ENCODE measurements around the gene ARSG. TPM values are rescaled to one million over a fixed set of nuclear protein-coding genes. Genes with fewer than 3 reads are reported as not detected.

Gene ARSG
- total and polyA plus RNA-seq, 4 experiments from 2014 or later = 10.4 to 19.1 (median 13.1) TPM

- Mint-ChIP-seq H3K4me1 (peaks cover 7 to 31% (median 19%) of the 10 kb centered on the region in 4 donors), H3K36me3 (peaks cover 15 to 18% of the 10 kb centered on the region in 2 donors), H3K4me3 (no peak overlapping the region), H3K9me3 (no peaks in the 10 kb centered on the region), H3K27me3 (no peaks in the 10 kb centered on the region), H3K27ac (no peak overlapping the region)
- H3K27me3 ChIP-seq (ENCODE audit: insufficient read depth, low read length) = no peaks in the 10 kb centered on the region
- no peak overlapping the region for H3K27ac ChIP-seq (ENCODE audit: low read depth, low read length)
- intact Hi-C loops (cut with micrococcal nuclease) = no loop called here
- no peak overlapping the region for H3K4me3 ChIP-seq (ENCODE audit: low read length in 2 of 2)
- H3K9me3 ChIP-seq (ENCODE audit: control insufficient read depth in 1 of 2, low read length in 2 of 2) = no peaks in the 10 kb centered on the region
- ChIA-PET CTCF (ENCODE audit: partially characterized antibody) (interaction anchor here (3.2 to 9.3 kb wide), 2 partner anchors 12 to 17 kb away, joined by 14 to 142 read pairs; no protein-coding TSS in a partner anchor), POLR2A (ENCODE audit: partially characterized antibody) (interaction anchor here (8.9 kb wide), 1 partner anchor 15 kb away, joined by 107 read pairs; no protein-coding TSS in a partner anchor)
- peaks cover 25% of the 10 kb centered on the region for H3K4me1 ChIP-seq (ENCODE audit: insufficient read depth, low read length)
- DNase-seq = no peak
- H3K36me3 ChIP-seq (ENCODE audit: insufficient read depth, low read length) = peaks cover 7% of the 10 kb centered on the region
Observed at GRCh38 chr17:68453991-68454665, 162.8 kb downstream of the ARSG start.

- ChIA-PET POLR2A (ENCODE audit: partially characterized antibody) (interaction anchor here (0.6 to 8.9 kb wide), 8 partner anchors 10 to 263 kb away, joined by 3 to 107 read pairs (median 4); partner anchors contain the start of genes AMZ2, ARSG and SLC16A6), CTCF (ENCODE audit: partially characterized antibody) (interaction anchor here (1.0 to 9.3 kb wide), 5 partner anchors 11 to 398 kb away, joined by 3 to 142 read pairs (median 3); no protein-coding TSS in a partner anchor)
- Mint-ChIP-seq H3K9me3 (no peaks in the 10 kb centered on the region), H3K4me3 (peak overlapping the region; percentile 46 to 91 (median 87)), H3K27me3 (no peaks in the 10 kb centered on the region), H3K36me3 (peaks cover 4 to 6% of the 10 kb centered on the region in 2 donors), H3K4me1 (peaks cover 21 to 48% (median 33%) of the 10 kb centered on the region in 4 donors), H3K27ac (peak overlapping the region in 4 of 7 donors; percentile 23 to 74 (median 58))
- Histone ChIP-seq H3K4me3 (ENCODE audit: low read length in 2 of 2) (no peak overlapping the region), H3K4me1 (ENCODE audit: insufficient read depth, low read length) (peaks cover 42% of the 10 kb centered on the region), H3K36me3 (ENCODE audit: insufficient read depth, low read length) (no peaks in the 10 kb centered on the region), H3K27ac (ENCODE audit: low read depth, low read length) (no peak overlapping the region), H3K9me3 (ENCODE audit: control insufficient read depth in 1 of 2, low read length in 2 of 2) (no peaks in the 10 kb centered on the region), H3K27me3 (ENCODE audit: insufficient read depth, low read length) (no peaks in the 10 kb centered on the region)
- intact Hi-C loops (cut with micrococcal nuclease) = loop anchor here (2.0 kb wide), 1 partner anchor 57 kb away; the partner anchor contains the start of gene PRKAR1A
- no peak for DNase-seq
Observed at GRCh38 chr17:68455901-68456338, 164.6 kb downstream of the ARSG start.

- H3K9me3 Mint-ChIP-seq = no peaks in the 10 kb centered on the region
- no peaks in the 10 kb centered on the region for H3K27me3 ChIP-seq (ENCODE audit: insufficient read depth, low read length)
- ChIA-PET POLR2A (ENCODE audit: partially characterized antibody) (interaction anchor here (0.6 to 8.9 kb wide), 22 partner anchors 10 to 631 kb away, joined by 3 to 107 read pairs (median 5); partner anchors contain the start of genes AMZ2, ARSG, BPTF and PRKAR1A), CTCF (ENCODE audit: partially characterized antibody) (interaction anchor here (1.0 to 9.3 kb wide), 8 partner anchors 10 to 399 kb away, joined by 3 to 142 read pairs (median 4); no protein-coding TSS in a partner anchor)
- H3K4me1 Mint-ChIP-seq = peaks cover 26 to 54% (median 39%) of the 10 kb centered on the region in 4 donors
- intact Hi-C loops (cut with micrococcal nuclease) = loop anchor here (1.0 to 2.0 kb wide), 5 partner anchors 20 to 420 kb away; partner anchors contain the start of gene PRKAR1A
- peaks cover 2 to 5% of the 10 kb centered on the region in 2 donors for H3K36me3 Mint-ChIP-seq
- no peaks in the 10 kb centered on the region for H3K27me3 Mint-ChIP-seq
- no peaks in the 10 kb centered on the region for H3K9me3 ChIP-seq (ENCODE audit: control insufficient read depth in 1 of 2, low read length in 2 of 2)
- peaks cover 48% of the 10 kb centered on the region for H3K4me1 ChIP-seq (ENCODE audit: insufficient read depth, low read length)
- peak overlapping the region; percentile 58 to 90 (median 81) for H3K27ac Mint-ChIP-seq
- peak overlapping the region; percentile 75 to 91 (median 87) for H3K4me3 Mint-ChIP-seq
- peak overlapping the region in 1 of 2 donors; percentile 51 for H3K4me3 ChIP-seq (ENCODE audit: low read length in 2 of 2)
- H3K36me3 ChIP-seq (ENCODE audit: insufficient read depth, low read length) = no peaks in the 10 kb centered on the region
- DNase-seq = no peak
- peak overlapping the region; percentile 62 for H3K27ac ChIP-seq (ENCODE audit: low read depth, low read length)
Observed at GRCh38 chr17:68456339-68457167, 165.3 kb downstream of the ARSG start.

- peak within 1 kb of the TSS; percentile 85 to 97 (median 95) for H3K27ac Mint-ChIP-seq
- no peaks in the 10 kb centered on the region for H3K27me3 Mint-ChIP-seq
- Histone ChIP-seq H3K36me3 (ENCODE audit: insufficient read depth, low read length) (no peaks in the 10 kb centered on the region), H3K27me3 (ENCODE audit: insufficient read depth, low read length) (no peaks in the 10 kb centered on the region), H3K27ac (ENCODE audit: low read depth, low read length) (peak within 1 kb of the TSS; percentile 64), H3K9me3 (ENCODE audit: control insufficient read depth in 1 of 2, low read length in 2 of 2) (no peaks in the 10 kb centered on the region), H3K4me3 (ENCODE audit: low read length in 2 of 2) (peak within 1 kb of the TSS; percentile 34 to 57), H3K4me1 (ENCODE audit: insufficient read depth, low read length) (peaks cover 54% of the 10 kb centered on the region)
- peaks cover 0 to 2% of the 10 kb centered on the region in 2 donors for H3K36me3 Mint-ChIP-seq
- H3K4me1 Mint-ChIP-seq = peaks cover 32 to 60% (median 45%) of the 10 kb centered on the region in 4 donors
- ChIA-PET CTCF (ENCODE audit: partially characterized antibody) (interaction anchor here (0.9 to 9.3 kb wide), 8 partner anchors 9 to 285 kb away, joined by 3 to 142 read pairs (median 8); no protein-coding TSS in a partner anchor), POLR2A (ENCODE audit: partially characterized antibody) (interaction anchor here (0.6 to 8.9 kb wide), 23 partner anchors 18 to 632 kb away, joined by 3 to 107 read pairs (median 5); partner anchors contain the start of genes AMZ2, ARSG, BPTF and PRKAR1A)
- no peaks in the 10 kb centered on the region for H3K9me3 Mint-ChIP-seq
- peak within 1 kb of the TSS; percentile 84 to 92 (median 87) for H3K4me3 Mint-ChIP-seq
- intact Hi-C loops (cut with micrococcal nuclease) = loop anchor here (1.0 to 2.0 kb wide), 5 partner anchors 21 to 421 kb away; partner anchors contain the start of gene PRKAR1A
- no peak for DNase-seq
Observed at GRCh38 chr17:68457168-68457538, 165.9 kb downstream of the ARSG start, which contains the start of gene WIPI1. TSS of gene WIPI1 (minus strand) at chr17:68457496. CDS start at chr17:68457421, 75 bp downstream.

GRCh38 chr17:68457539-68458259 is 166.4 kb downstream of the ARSG start:
- POLR2A ChIA-PET (ENCODE audit: partially characterized antibody) = interaction anchor here (0.6 to 8.9 kb wide), 26 partner anchors 18 to 633 kb away, joined by 3 to 107 read pairs (median 5); partner anchors contain the start of genes AMZ2, ARSG, BPTF and PRKAR1A

More at GRCh38 chr17:68457539-68458259, 166.4 kb downstream of the ARSG start:
- Histone ChIP-seq H3K27me3 (ENCODE audit: insufficient read depth, low read length) (no peaks in the 10 kb centered on the region), H3K9me3 (ENCODE audit: control insufficient read depth in 1 of 2, low read length in 2 of 2) (no peaks in the 10 kb centered on the region), H3K4me1 (ENCODE audit: insufficient read depth, low read length) (peaks cover 60% of the 10 kb centered on the region), H3K27ac (ENCODE audit: low read depth, low read length) (peak overlapping the region; percentile 64), H3K36me3 (ENCODE audit: insufficient read depth, low read length) (no peaks in the 10 kb centered on the region), H3K4me3 (ENCODE audit: low read length in 2 of 2) (peak overlapping the region; percentile 34 to 57)
- peak; percentile 97 to 99 (median 99) for DNase-seq
- peaks cover 36 to 66% (median 49%) of the 10 kb centered on the region in 4 donors for H3K4me1 Mint-ChIP-seq
- H3K27ac Mint-ChIP-seq = peak overlapping the region; percentile 85 to 97 (median 95)
- intact Hi-C loops (cut with micrococcal nuclease) = loop anchor here (1.0 to 2.0 kb wide), 5 partner anchors 21 to 421 kb away; partner anchors contain the start of gene PRKAR1A
- H3K27me3 Mint-ChIP-seq = no peaks in the 10 kb centered on the region
- peaks cover 0 to 2% of the 10 kb centered on the region in 2 donors for H3K36me3 Mint-ChIP-seq
- no peaks in the 10 kb centered on the region for H3K9me3 Mint-ChIP-seq
- CTCF ChIA-PET (ENCODE audit: partially characterized antibody) = interaction anchor here (0.6 to 9.3 kb wide), 17 partner anchors 9 to 417 kb away, joined by 3 to 142 read pairs (median 4); no protein-coding TSS in a partner anchor
- peak overlapping the region; percentile 76 to 92 (median 86) for H3K4me3 Mint-ChIP-seq
